Neutrophil (primary cell): ENCODE results near the gene CRB1.

ENCODE experiments used
- H3K27ac ChIP-seq: fragments of 200-600 bp; sonication (generic); 2 replicates; pipeline ENCODE4 v1.5.1; 2016; ENCODE audit warnings: mild to moderate bottlenecking, moderate library complexity
- H3K27me3 ChIP-seq: fragments of 200-600 bp; sonication (generic); 2 replicates; pipeline ENCODE4 v1.6.0; 2016; ENCODE audit warnings: mild to moderate bottlenecking
- H3K36me3 ChIP-seq: fragments of 200-600 bp; sonication (generic); 2 replicates; pipeline ENCODE4 v1.5.1; 2017
- H3K4me1 ChIP-seq, 2 experiments: fragments of 200-600 bp in 1 of 2; sonication (generic) in 1 of 2; 1 replicate in 1 of 2; 2 replicates in 1 of 2; pipeline versions ENCODE4 v1.5.1 to v1.6.1; 2013 to 2016; ENCODE audit warnings: low read depth in 1 of 2, low read length in 1 of 2, mild to moderate bottlenecking in 1 of 2, moderate library complexity in 1 of 2; ENCODE audit not compliant: control insufficient read depth in 1 of 2, insufficient read depth in 1 of 2
- H3K4me3 ChIP-seq, 2 experiments: fragments of 200-600 bp in 1 of 2; sonication (generic) in 1 of 2; 1 replicate in 1 of 2; 2 replicates in 1 of 2; pipeline ENCODE4 v1.5.1; 2013 to 2016; ENCODE audit warnings: low read depth in 1 of 2, low read length in 1 of 2, mild to moderate bottlenecking in 1 of 2, moderate library complexity in 1 of 2
- H3K9me3 ChIP-seq: fragments of 200-600 bp; sonication (generic); 2 replicates; pipeline ENCODE4 v1.5.1; 2016
- CTCF ChIP-seq: fragments of 200-600 bp; sonication (generic); IDR thresholded peaks from 2 replicates; pipeline ENCODE4 v1.5.1; 2016; ENCODE audit warnings: antibody characterized with exemption

Gene CRB1

GRCh38 chr1:197302775-197303174, 34.7 kb downstream of the CRB1 start:
- Histone ChIP-seq H3K36me3 (no peaks in the 10 kb centered on the region), H3K27ac (no peak overlapping the region), H3K9me3 (no peaks in the 10 kb centered on the region), H3K4me3 (no peak overlapping the region), H3K27me3 (no peaks in the 10 kb centered on the region), H3K4me1 (no peaks in the 10 kb centered on the region)
- no peak for TF ChIP-seq CTCF

GRCh38 chr1:197303463-197303862, 35.4 kb downstream of the CRB1 start:
- H3K36me3 ChIP-seq: no peaks in the 10 kb centered on the region
- no peak overlapping the region for H3K27ac ChIP-seq
- H3K4me1 ChIP-seq: no peaks in the 10 kb centered on the region
- no peaks in the 10 kb centered on the region for H3K9me3 ChIP-seq
- H3K4me3 ChIP-seq: no peak overlapping the region
- H3K27me3 ChIP-seq: no peaks in the 10 kb centered on the region
- no peak for TF ChIP-seq CTCF

- no peaks in the 10 kb centered on the region for H3K36me3 ChIP-seq
- no peaks in the 10 kb centered on the region for H3K4me1 ChIP-seq
- no peaks in the 10 kb centered on the region for H3K27me3 ChIP-seq
- H3K4me3 ChIP-seq: no peak overlapping the region
- H3K9me3 ChIP-seq: no peaks in the 10 kb centered on the region
- no peak for TF ChIP-seq CTCF
- H3K27ac ChIP-seq: no peak overlapping the region
These were observed 36.7 kb downstream of the CRB1 start for GRCh38 chr1:197304638-197305200.

- no peaks in the 10 kb centered on the region for H3K27me3 ChIP-seq
- no peak for TF ChIP-seq CTCF
- no peak overlapping the region for H3K27ac ChIP-seq
- H3K9me3 ChIP-seq: no peaks in the 10 kb centered on the region
- no peaks in the 10 kb centered on the region for H3K36me3 ChIP-seq
- H3K4me3 ChIP-seq: no peak overlapping the region
- H3K4me1 ChIP-seq: no peaks in the 10 kb centered on the region
These were observed 37.9 kb downstream of the CRB1 start for GRCh38 chr1:197305925-197306324.

- Histone ChIP-seq H3K27ac (no peak overlapping the region), H3K36me3 (no peaks in the 10 kb centered on the region), H3K4me3 (no peak overlapping the region), H3K27me3 (no peaks in the 10 kb centered on the region), H3K9me3 (no peaks in the 10 kb centered on the region), H3K4me1 (no peaks in the 10 kb centered on the region)
- TF ChIP-seq CTCF: no peak
These were observed 38.5 kb downstream of the CRB1 start for GRCh38 chr1:197306381-197307062.
